Upper lobe of right lung (tissue), 1 donor: ENCODE data around the gene NDUFB8. TPM values are rescaled to one million over a fixed set of nuclear protein-coding genes. Genes with fewer than 3 reads are reported as not detected.

Experiments
- ATAC-seq: fragments of 200-7000 bp; cut with Tn5 transposase; one replicate; pipeline ENCODE4 v1.9.1; 2020; ENCODE audit warnings: mild to moderate bottlenecking, moderate library complexity
- DNase-seq: peaks from one replicate; pipeline ENCODE4 v3.0.0-alpha.2; 2020
- H3K27ac ChIP-seq: fragments of 200-600 bp; one replicate; pipeline ENCODE4 v1.8.0; 2022
- H3K27me3 ChIP-seq: fragments of 200-600 bp; one replicate; pipeline ENCODE4 v1.8.0; 2022; ENCODE audit warnings: mild to moderate bottlenecking
- H3K36me3 ChIP-seq: fragments of 200-600 bp; one replicate; pipeline ENCODE4 v1.8.0; 2022
- H3K4me1 ChIP-seq: fragments of 200-600 bp; one replicate; pipeline ENCODE4 v1.8.0; 2022
- H3K4me3 ChIP-seq: fragments of 200-600 bp; one replicate; pipeline ENCODE4 v1.8.0; 2022; ENCODE audit warnings: mild to moderate bottlenecking
- H3K9me3 ChIP-seq: fragments of 200-600 bp; one replicate; pipeline ENCODE4 v1.8.0; 2022
- intact Hi-C: fragments of 100-400 bp; cut with DNase I; formaldehyde crosslinking; loops from one replicate; pipeline ENCODE4 v1.11.0; 2022
- total RNA-seq: library from RNA; stranded (reverse); fragmentation: NEBNext Ultra II Directional; extraction: Animal tissue kit (Norgen Biotek cat#: 25700); gene quantifications from one replicate; pipeline ENCODE4 v1.2.1, GENCODE V29; 2021
- TF ChIP-seq, protein P1 (sequence below): fragments of 200-600 bp; IDR thresholded peaks from one replicate; pipeline ENCODE4 v1.8.0; 2022; ENCODE audit warnings: antibody characterized with exemption
- donor health status: DM: no; HTN: yes; CAD: no; lungs with severe emphysema.

NDUFB8 gene
- total RNA-seq, 1 donor from 2014 or later = 110 TPM

DNA sequence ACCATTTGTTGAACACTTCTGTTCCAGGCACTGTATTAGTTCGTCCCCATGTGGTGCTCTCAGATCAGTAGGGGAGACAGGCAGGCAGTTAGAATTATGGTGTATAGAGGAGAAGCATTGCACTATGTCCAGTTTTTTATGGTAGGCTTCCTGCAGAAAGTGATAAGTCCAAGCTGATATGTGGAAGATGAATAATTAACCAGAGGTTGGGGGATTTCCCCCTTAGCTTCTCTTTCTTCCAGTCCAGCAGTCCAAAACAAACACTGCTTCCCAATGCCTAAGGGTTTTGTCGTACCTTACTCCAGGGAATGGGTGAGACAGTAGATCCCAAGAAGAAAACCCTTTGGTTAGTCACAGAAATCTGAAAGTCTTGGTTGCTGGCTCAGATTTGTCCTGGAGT lies 25.2 kb upstream of the NDUFB8 start:
- no peak for ATAC-seq

DNA sequence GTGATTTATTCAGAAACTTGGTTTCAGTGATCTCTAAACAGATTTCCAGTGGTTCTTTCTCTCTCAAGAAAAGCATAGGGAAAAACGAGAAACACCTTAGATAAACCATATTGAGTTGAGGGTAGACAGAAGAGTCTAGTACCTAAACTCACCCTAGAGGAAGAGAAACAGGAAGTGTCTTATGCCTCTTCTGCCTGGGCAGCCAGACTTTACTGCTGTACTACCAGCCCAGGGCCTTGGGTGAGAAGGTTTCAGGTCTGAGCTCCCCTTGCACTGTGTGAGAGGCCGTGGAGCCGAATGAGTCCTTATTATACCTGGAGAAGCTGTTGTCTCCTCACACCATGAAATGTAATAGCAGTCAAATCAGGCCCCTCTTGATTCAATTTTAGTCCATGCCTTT lies 24.3 kb upstream of the NDUFB8 start:
- Histone ChIP-seq H3K27ac (no peak overlapping the region), H3K9me3 (no peaks in the 10 kb centered on the region), H3K4me1 (no peaks in the 10 kb centered on the region), H3K4me3 (no peak overlapping the region), H3K27me3 (no peaks in the 10 kb centered on the region), H3K36me3 (peaks cover 34% of the 10 kb centered on the region)
- DNase-seq (no peak), ATAC-seq (no peak)
- TF ChIP-seq, protein P1, sequence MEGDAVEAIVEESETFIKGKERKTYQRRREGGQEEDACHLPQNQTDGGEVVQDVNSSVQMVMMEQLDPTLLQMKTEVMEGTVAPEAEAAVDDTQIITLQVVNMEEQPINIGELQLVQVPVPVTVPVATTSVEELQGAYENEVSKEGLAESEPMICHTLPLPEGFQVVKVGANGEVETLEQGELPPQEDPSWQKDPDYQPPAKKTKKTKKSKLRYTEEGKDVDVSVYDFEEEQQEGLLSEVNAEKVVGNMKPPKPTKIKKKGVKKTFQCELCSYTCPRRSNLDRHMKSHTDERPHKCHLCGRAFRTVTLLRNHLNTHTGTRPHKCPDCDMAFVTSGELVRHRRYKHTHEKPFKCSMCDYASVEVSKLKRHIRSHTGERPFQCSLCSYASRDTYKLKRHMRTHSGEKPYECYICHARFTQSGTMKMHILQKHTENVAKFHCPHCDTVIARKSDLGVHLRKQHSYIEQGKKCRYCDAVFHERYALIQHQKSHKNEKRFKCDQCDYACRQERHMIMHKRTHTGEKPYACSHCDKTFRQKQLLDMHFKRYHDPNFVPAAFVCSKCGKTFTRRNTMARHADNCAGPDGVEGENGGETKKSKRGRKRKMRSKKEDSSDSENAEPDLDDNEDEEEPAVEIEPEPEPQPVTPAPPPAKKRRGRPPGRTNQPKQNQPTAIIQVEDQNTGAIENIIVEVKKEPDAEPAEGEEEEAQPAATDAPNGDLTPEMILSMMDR = no peak
- intact Hi-C loops = no loop called here

More for the DNA sequence above, 25.2 kb upstream of the NDUFB8 start:
- intact Hi-C loops = no loop called here
- Histone ChIP-seq H3K9me3 (no peaks in the 10 kb centered on the region), H3K4me1 (no peaks in the 10 kb centered on the region), H3K27ac (no peak overlapping the region), H3K4me3 (no peak overlapping the region), H3K27me3 (no peaks in the 10 kb centered on the region), H3K36me3 (peaks cover 24% of the 10 kb centered on the region)
- no peak for DNase-seq
- TF ChIP-seq, protein P1 = no peak

DNA sequence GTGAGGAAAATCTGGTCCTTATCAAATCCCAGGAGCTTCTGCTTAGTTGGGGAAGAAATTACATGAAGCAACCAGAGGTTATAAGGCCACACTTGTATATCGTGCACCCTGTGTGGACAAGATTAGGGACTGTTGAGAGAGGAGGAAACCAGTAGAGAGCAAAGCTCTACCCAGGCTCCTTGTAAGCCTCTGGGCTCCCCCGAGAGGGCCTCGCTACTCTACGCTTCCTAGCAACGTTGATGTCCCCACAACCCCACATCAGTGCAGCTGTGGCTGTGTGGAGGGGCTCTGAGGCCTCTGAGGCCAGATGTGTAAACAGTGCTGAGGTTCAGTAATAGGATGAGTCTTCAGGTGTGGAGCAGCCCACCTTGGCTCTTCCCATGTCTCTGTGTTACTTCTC lies 22.1 kb upstream of the NDUFB8 start:
- H3K4me3 ChIP-seq = no peak overlapping the region
- ATAC-seq (no peak), DNase-seq (no peak)
- TF ChIP-seq, protein P1 = no peak
- intact Hi-C loops = no loop called here
- H3K27ac ChIP-seq = no peak overlapping the region
- no peaks in the 10 kb centered on the region for H3K9me3 ChIP-seq
- H3K27me3 ChIP-seq = no peaks in the 10 kb centered on the region
- no peaks in the 10 kb centered on the region for H3K4me1 ChIP-seq
- H3K36me3 ChIP-seq = peaks cover 55% of the 10 kb centered on the region

DNA sequence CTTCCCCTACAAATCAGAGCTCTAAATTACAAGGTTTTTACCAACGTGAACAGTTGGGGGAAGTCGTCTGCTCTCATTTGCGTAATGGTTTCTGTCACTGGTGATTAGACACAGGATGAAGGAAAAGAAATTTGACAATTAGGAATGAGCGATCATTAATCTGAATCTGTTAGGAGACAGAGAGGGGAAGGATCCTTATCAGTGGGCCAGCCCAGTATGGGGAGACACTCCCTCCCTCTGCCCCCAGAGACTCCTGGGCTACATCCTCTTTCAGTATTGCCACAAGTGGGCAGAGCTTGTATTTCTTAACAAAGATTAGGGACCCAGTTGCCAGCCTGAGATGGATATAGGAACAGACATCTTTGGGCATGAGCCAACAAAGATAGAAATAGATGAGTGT lies 21.5 kb upstream of the NDUFB8 start:
- DNase-seq = no peak
- Histone ChIP-seq H3K27me3 (no peaks in the 10 kb centered on the region), H3K9me3 (no peaks in the 10 kb centered on the region), H3K4me1 (no peaks in the 10 kb centered on the region), H3K36me3 (peaks cover 55% of the 10 kb centered on the region), H3K4me3 (no peak overlapping the region), H3K27ac (no peak overlapping the region)
- TF ChIP-seq, protein P1 = no peak
- intact Hi-C loops = no loop called here
- ATAC-seq = peak; percentile 82

DNA sequence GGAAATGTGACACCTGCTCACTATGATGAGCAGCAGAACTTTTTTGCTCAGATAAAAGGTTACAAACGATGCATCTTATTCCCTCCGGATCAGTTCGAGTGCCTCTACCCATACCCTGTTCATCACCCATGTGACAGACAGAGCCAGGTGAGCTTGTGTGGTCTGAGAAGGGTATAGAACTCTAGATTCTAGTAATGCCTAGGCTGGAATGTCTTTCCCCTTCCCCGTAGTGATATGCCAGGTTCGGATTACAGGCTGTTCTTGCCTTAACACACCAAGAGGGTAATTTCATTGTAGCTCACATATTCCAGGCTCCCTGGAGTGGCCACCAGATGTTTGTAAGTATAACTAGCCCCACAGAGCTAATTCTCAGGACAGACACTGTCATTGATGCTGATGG lies 15.3 kb upstream of the NDUFB8 start:
- Histone ChIP-seq H3K27me3 (no peaks in the 10 kb centered on the region), H3K36me3 (peaks cover 99% of the 10 kb centered on the region), H3K4me1 (no peaks in the 10 kb centered on the region), H3K9me3 (no peaks in the 10 kb centered on the region), H3K27ac (no peak overlapping the region), H3K4me3 (no peak overlapping the region)
- TF ChIP-seq, protein P1 = no peak
- intact Hi-C loops = no loop called here
- ATAC-seq = no peak
- DNase-seq = no peak

DNA sequence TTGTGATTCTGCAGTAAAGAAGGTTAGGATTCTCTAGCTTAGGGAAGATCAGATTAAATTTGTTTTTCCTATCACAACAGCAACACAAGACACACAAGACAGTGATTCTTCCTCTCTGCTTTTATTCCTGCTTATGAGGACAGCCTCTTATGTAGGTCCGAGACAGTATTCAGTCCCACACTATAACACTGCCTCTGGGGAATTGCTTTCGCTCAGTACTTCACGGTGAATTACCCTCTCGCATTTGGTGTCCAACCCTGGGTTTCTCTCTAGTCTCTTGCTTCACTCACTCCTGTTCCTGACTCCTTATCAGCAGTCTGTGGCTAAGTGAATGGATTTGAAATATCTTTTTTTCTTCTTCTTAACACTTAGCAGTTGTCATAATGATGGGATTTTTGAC lies 7.8 kb upstream of the NDUFB8 start:
- Histone ChIP-seq H3K27me3 (no peaks in the 10 kb centered on the region), H3K27ac (no peak overlapping the region), H3K4me1 (peaks cover 25% of the 10 kb centered on the region), H3K36me3 (peaks cover 51% of the 10 kb centered on the region), H3K9me3 (no peaks in the 10 kb centered on the region), H3K4me3 (no peak overlapping the region)
- DNase-seq = no peak
- no peak for ATAC-seq
- TF ChIP-seq, protein P1 = no peak
- intact Hi-C loops = no loop called here
